GM21717 (cell line): Measurements from ENCODE around the gene MRNIP.
"Not testable (repeated sequence)": the region's sequence is repeated elsewhere in the genome, so short reads cannot be mapped to it uniquely, and the experiment has no call there.

Source experiments
- ATAC-seq: cut with Tn5 transposase; IDR thresholded peaks from one replicate; pipeline ENCODE4 v1.9.1; 2021; ENCODE audit warnings: mild to moderate bottlenecking, moderate library complexity; ENCODE audit not compliant: unreplicated experiment

The MRNIP gene

GRCh38 chr5:179795049-179795862 lies 63.4 kb downstream of the MRNIP start:
- ATAC-seq, result no peak

DNA sequence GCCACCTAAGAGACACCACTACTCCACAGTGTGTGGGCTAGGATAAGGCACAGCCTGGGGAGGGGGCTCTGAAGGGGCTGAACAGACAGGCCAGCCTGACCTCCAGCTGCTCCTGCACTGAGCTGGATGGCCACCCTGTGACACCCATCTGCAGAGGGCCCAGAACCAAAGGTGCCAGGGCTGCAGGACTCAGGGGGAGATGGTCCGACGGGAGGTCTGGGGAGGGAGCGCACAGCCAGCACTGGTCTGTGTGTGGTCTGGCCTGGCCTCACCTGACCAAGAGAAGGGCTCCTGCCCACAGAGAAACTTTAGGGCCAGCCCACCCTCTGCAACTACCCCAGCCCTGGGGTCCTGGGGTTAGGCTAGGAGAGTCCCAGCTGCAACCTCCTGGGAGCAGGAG lies 64.0 kb downstream of the MRNIP start:
- no peak for ATAC-seq

DNA sequence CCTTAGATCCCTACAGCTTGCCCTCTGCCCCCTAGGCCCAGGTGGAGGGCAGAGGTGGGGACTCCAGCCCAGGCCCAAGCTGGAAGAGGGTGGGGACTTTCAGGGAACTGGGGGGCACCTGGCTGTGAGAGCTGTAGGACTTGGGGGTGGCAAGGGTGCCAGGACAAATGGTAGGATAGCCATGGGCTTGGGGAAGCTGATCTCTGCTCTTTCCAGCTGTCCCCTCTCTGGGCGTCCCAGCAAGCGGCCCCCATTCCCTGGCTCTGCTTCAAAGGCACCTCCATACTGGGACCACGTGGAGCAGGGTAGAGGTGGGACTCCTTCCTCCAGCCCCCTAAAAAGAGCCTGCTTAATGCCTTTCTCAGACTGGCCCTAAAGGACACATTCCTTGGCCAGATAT lies 64.4 kb downstream of the MRNIP start:
- ATAC-seq, result no peak

DNA sequence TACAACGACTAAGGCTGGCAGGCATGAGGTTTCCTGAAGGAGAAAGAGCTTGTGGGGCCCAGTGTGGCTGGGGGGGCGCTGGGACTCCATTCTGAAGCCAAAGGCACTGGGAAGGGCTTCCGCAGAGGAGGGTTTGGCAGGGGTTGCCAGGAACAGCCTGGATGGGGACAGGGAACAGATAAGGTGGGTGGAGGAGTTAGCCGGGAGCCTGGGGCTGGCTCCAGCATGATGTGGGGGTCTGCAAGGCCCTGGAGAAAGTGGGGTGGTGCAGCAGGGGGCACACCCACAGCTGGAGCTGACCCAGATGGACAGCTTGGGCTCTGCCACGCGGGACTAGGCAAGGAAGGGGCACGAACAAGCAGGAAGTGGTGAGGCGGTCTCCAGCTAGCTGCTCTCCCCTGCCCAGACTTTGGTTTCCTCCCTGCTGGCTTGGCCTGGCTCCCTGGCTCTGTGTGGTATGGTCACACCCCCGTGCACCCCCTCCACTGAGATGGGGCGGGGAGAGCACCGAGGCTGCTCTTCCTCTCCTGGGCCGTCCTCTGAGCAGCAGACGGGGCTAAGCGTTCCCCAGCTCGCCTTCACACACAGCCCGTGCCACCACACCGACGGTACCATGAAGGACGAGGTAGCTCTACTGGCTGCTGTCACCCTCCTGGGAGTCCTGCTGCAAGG lies 65.0 kb downstream of the MRNIP start, which contains the start of gene LTC4S:
LTC4S (plus strand) TSS at position 519 of the 672 bp plus-strand sequence; CDS start at position 614, 95 bp downstream.
- ATAC-seq, result no peak

DNA sequence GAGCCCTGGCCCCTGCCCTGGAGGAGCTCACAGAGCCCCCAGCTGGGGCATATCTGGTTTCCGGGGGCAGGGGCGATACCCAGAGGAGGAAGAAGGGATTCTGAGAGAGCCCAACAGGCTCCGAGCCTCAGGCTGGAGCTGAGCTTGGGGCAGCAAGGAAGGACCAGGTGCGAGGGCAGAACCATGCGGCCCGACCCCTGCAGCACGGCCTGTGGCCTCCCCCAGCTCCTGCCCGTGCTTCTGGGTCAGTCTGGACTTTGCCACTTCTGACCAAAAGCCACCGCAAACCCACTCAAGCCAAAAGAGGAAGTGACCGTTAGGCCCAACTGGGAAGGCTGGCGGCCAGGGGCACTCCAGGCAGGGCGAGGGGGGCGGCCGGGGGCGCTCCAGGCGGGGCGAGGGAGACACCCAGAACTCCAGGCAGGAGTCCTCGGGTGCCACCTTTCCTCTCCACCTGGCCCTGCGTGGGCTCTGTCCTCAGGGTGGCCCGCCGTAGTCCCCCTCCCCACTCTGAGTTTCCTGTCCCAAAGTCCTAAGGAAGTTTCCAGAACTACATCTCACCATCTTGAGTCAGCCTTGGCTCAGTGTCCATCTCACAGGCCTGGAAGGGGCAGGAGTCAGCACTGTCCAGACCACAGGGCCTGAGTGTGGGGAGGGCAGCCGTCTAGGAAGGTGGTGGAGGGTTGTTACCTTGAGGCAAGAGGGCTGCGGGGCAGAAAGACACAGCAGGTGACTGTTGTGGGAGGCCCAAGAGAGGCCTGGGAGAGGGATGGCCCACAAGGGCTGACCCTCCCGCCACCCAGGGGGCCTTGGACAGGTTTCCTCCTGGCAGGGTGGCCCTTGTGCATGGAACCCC lies 65.8 kb downstream of the MRNIP start:
- ATAC-seq, result no peak

- ATAC-seq, result no peak
Observed at GRCh38 chr5:179791881-179792611, 66.6 kb downstream of the MRNIP start.

DNA sequence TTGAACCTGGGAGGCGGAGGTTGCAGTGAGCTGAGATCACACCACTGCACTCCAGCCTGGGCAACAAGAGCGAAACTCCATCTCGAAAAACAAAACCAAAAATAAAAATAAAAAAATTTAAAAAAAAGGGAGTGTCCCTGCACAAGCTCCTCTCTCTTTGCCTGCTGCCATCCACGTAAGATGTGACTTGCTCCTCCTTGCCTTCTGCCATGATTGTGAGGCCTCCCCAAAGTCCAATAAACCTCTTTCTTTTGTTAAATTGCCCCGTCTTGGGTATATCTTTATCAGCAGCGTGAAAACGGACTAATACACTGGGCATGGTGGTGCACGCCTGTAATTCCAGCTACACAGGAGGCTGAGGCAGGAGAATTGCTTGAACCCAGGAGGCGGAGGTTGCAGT lies 69.3 kb downstream of the MRNIP start:
- not testable (repeated sequence) for ATAC-seq

DNA sequence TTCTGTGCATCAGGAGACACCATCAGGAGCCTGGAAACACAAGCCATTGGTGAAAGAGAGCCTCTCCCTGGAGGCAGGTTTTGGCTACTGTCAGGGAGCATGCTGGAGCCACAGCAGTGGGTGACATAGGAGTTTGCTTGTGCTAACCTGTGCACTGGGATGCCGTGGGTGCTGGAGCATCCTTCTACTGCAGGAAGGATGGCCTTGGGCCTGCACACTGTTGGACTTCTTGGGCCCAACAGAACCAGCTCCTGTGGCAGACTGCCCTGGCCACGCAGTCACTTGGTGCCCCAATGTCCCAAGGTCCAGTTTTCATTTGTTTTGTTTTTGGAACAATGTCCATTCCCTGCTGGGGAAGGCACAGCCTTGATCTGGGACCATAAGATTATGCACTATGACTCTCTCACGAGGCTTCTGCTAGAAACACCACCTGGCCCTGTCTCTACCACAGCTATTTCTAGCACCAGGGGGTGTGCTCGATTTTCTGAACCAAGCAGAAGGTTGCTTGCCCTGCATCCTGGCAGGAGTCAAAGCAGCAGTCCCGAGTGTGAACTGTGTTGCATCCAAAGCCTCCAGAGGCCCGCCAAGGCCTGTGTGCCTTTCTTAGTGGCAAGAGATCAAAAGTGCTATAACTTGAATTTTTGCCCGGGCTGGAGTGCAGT lies 70.3 kb downstream of the MRNIP start:
- no peak for ATAC-seq
